GM12878 (cell line): ENCODE data around the gene RFC4. TPM values are rescaled to one million over a fixed set of nuclear protein-coding genes. Genes with fewer than 3 reads are reported as not detected.

ENCODE experiments used
- ATAC-seq: fragments of 200-7000 bp; cut with Tn5 transposase; 3 replicates; pipeline ENCODE4 v1.9.1; 2020; ENCODE audit warnings: mild to moderate bottlenecking, moderate library complexity
- BruUV-seq: library from RNA; stranded (reverse); fragments of 400-500 nt; replicated peaks from 2 replicates; lab custom pipeline; 2021; lab: Mats Ljungman, UMichigan
- CTCF ChIA-PET: fragments of 300-600 bp; sonication (Branson Sonifier 250); formaldehyde crosslinking; extraction: SDS; loops from one replicate; lab custom pipeline; 2021; ENCODE audit warnings: inconsistent platforms; lab: Yijun Ruan, JAX
- POLR2A ChIA-PET: fragments of 350-600 bp; formaldehyde crosslinking; extraction: SDS; loops from one replicate; lab custom pipeline; 2021; ENCODE audit warnings: inconsistent platforms; lab: Charles Lee
- RAD21 ChIA-PET: fragments of 300-600 bp; sonication (Branson Sonifier 250); formaldehyde crosslinking; loops from one replicate; lab custom pipeline; 2023; ENCODE audit warnings: antibody characterized with exemption; ENCODE audit not compliant: unreplicated experiment; lab: Charles Lee
- SMC1A ChIA-PET: fragments of 300-600 bp; sonication (Branson Sonifier 250); formaldehyde crosslinking; loops from one replicate; lab custom pipeline; 2023; ENCODE audit not compliant: unreplicated experiment, uncharacterized antibody; lab: Charles Lee
- DNase-seq: peaks from one replicate; pipeline ENCODE4 v3.0.0-alpha.2; 2011; ENCODE audit warnings: low read depth, low spot score
- FAIRE-seq: peaks from 3 replicates; lab custom pipeline; 2011; peaks lifted over from hg19 to GRCh38; lab: Jason Lieb, UNC
- H2AFZ ChIP-seq: 2 replicates; pipeline ENCODE4 v1.6.0; 2011; ENCODE audit warnings: low read depth, low read length, control low read depth; ENCODE audit not compliant: control insufficient read depth
- H3K27ac ChIP-seq: 2 replicates; pipeline ENCODE4 v1.5.1; 2011; ENCODE audit warnings: control low read depth; ENCODE audit not compliant: control insufficient read depth, insufficient read depth
- H3K27me3 ChIP-seq, 2 experiments: replicated peaks in 1 of 2; 2 replicates each; pipeline versions ENCODE4 v1.6.0 to v1.6.1; 2011; ENCODE audit warnings: low read length in 1 of 2; ENCODE audit not compliant: control insufficient read depth in 2 of 2, insufficient read depth in 2 of 2
- H3K36me3 ChIP-seq, 2 experiments: 2 replicates each; pipeline ENCODE4 v1.5.1; 2011; ENCODE audit warnings: low read length in 1 of 2; ENCODE audit not compliant: control insufficient read depth in 2 of 2, insufficient read depth in 2 of 2
- H3K4me1 ChIP-seq: 2 replicates; pipeline ENCODE4 v1.6.1; 2011; ENCODE audit warnings: mild to moderate bottlenecking, low read length, moderate library complexity, mixed read lengths; ENCODE audit not compliant: control insufficient read depth, insufficient read depth
- H3K4me2 ChIP-seq: 2 replicates; pipeline ENCODE4 v1.6.0; 2011; ENCODE audit warnings: control low read depth; ENCODE audit not compliant: control insufficient read depth, insufficient read depth
- H3K4me3 ChIP-seq: fragments of 200-600 bp; sonication (generic); 2 replicates; pipeline ENCODE4 v1.5.1; 2016
- H3K79me2 ChIP-seq: 2 replicates; pipeline ENCODE4 v1.6.0; 2011; ENCODE audit warnings: low read length; ENCODE audit not compliant: control insufficient read depth, insufficient read depth
- H3K9ac ChIP-seq: 2 replicates; pipeline ENCODE4 v1.8.0; 2011; ENCODE audit warnings: low read length, control low read depth, mixed read lengths; ENCODE audit not compliant: control insufficient read depth, insufficient read depth
- H3K9me3 ChIP-seq: replicated peaks from 3 replicates; pipeline ENCODE4 v1.5.1; 2011; ENCODE audit warnings: mild to moderate bottlenecking, low read length; ENCODE audit not compliant: control insufficient read depth, insufficient read depth
- H4K20me1 ChIP-seq: 2 replicates; pipeline ENCODE4 v1.6.0; 2011; ENCODE audit not compliant: control insufficient read depth, insufficient read depth
- ASH2L ChIP-seq: fragments of 300-600, 200-600 bp; sonication (generic); IDR thresholded peaks from 2 replicates; pipeline ENCODE4 v1.6.1; 2017; ENCODE audit warnings: low read depth, mild to moderate bottlenecking, borderline replicate concordance
- CREB1 ChIP-seq: IDR thresholded peaks from 2 replicates; pipeline ENCODE4 v1.6.1; 2012; ENCODE audit warnings: low read depth, mild to moderate bottlenecking, inconsistent platforms
- JUND ChIP-seq: IDR thresholded peaks from 2 replicates; pipeline ENCODE4 v1.6.1; 2012; ENCODE audit warnings: low read depth, mild to moderate bottlenecking, low read length, improper control_type of control experiment, moderate library complexity
- MEF2A ChIP-seq: IDR thresholded peaks from 2 replicates; pipeline ENCODE4 v1.6.1; 2011; ENCODE audit warnings: low read depth, mild to moderate bottlenecking, low read length, moderate library complexity; ENCODE audit not compliant: insufficient read depth
- NFYA ChIP-seq: IDR thresholded peaks from 2 replicates; pipeline ENCODE4 v1.6.1; 2011; ENCODE audit warnings: low read depth, mild to moderate bottlenecking, low read length, improper control_type of control experiment, borderline replicate concordance
- ZNF274 ChIP-seq: IDR thresholded peaks from one replicate; pipeline ENCODE4 v1.8.0; 2011; ENCODE audit not compliant: insufficient read length, insufficient read depth
- WGBS: methylation state at CpG from one replicate; pipeline ENCODE4 v1.1.6; 2016; ENCODE audit warnings: low lambda C conversion rate; ENCODE audit not compliant: insufficient replicate concordance, insufficient coverage; ENCODE audit errors: missing lambda C conversion rate; 5-methylcytosine and 5-hydroxymethylcytosine counted together
- in situ Hi-C: fragments of 300-500 bp; cut with MboI; formaldehyde crosslinking; loops from 9 replicates; pipeline ENCODE4 v1.14.3; 2018; ENCODE audit warnings: mixed read lengths
- intact Hi-C: fragments of 100-400 bp; cut with micrococcal nuclease; formaldehyde crosslinking; loops from one replicate; pipeline ENCODE4 v1.14.2; 2022; ENCODE audit not compliant: unreplicated experiment
- microRNA counts: library from miRNA; unstranded; fragments of <30 nt; microRNA quantifications from one replicate; lab custom pipeline; 2016
- microRNA-seq: library from miRNA; unstranded; fragments of <30 nt; microRNA quantifications from one replicate; pipeline ENCODE4, GENCODE V29; 2018
- polyA plus RNA-seq, 11 experiments: library from polyadenylated mRNA; depleted of rRNA in 4 of 11; unstranded in 6 of 11; stranded (reverse) in 5 of 11; fragments of >200 nt; fragmentation: Nextera tagmentation in 4 of 11; fragmentation: Illumina TruSeq in 1 of 11; extraction: Ambion mirVana in 4 of 11; extraction: Trizol in 1 of 11; gene quantifications; 1 replicate in 1 of 11; 2 replicates in 10 of 11; pipeline versions ENCODE4 v1.2.1 to v1.2.3, GENCODE V29; 2011 to 2016; ENCODE audit warnings: inconsistent platforms in 2 of 11, missing spikeins in 2 of 11, low read depth in 1 of 11
- small RNA-seq: library from RNA; depleted of rRNA; stranded (forward); fragments of <200 nt; gene quantifications from one replicate; pipeline ENCODE3, GENCODE V24; 2014
- total RNA-seq, 4 experiments: library from RNA; depleted of rRNA in 3 of 4; stranded (reverse); fragments of >200 nt in 3 of 4; fragmentation: Illumina TruSeq in 1 of 4; extraction: Trizol in 1 of 4; gene quantifications; 2 replicates each; pipeline versions ENCODE4 v1.2.1 to v1.2.3, GENCODE V29; 2013 to 2021
- TF ChIP-seq, protein P1 (sequence below): fragments of 450-650 bp; IDR thresholded peaks from 2 replicates; pipeline ENCODE4 v1.6.1; 2017; ENCODE audit warnings: borderline replicate concordance
- TF ChIP-seq, protein P2 (sequence below): fragments of 450-650 bp; IDR thresholded peaks from 2 replicates; pipeline ENCODE4 v1.6.1; 2018; ENCODE audit warnings: mild to moderate bottlenecking, low read depth, moderate library complexity; ENCODE audit not compliant: partially characterized antibody
- TF ChIP-seq, protein P3 (sequence below): IDR thresholded peaks from 2 replicates; pipeline ENCODE4 v1.6.1; 2011; ENCODE audit warnings: borderline replicate concordance, low read depth, mild to moderate bottlenecking, moderate library complexity, mixed read lengths, low read length; ENCODE audit not compliant: insufficient read depth; ENCODE audit errors: extremely low read length

RFC4 gene
- total and polyA plus RNA-seq, 10 of the 15 experiments (the other 5 are each of a cell fraction or from before 2014, with no cell fraction given): 49.1 to 144 (median 112) TPM

DNA sequence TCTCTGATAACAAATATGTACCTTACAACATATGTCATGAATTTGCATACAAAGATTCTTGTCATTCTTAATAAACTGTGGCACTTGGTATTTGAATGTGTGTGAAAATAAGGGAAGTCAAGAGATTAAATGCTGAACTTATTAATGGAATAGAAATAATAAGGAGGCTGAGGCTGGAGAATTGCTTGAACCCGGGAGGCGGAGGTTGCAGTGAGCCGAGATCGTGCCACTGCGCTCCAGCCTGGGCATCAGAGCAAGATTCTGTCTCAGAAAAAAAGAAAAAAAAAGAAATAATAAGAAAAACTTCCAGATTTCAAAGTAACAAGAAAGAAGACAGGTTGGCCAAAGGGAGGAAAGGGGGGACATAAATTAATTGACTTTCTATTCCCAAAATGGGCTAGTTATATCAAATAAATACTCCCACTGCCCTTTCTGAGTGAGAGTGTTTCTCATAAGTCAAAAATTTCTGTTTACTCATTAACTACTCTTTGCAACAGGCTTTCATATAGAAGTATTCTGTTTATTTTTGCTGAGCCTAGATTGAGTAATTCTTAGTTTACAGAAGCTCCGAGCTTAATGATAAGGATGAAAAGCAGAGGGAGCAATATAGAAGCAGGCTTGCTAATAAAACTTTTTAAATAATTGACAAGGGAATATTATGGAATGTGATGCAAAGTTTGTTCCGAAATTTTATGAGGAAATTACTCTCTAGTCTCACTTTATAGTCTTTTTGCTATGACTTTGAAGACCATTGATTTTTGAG lies 63.5 kb downstream of the RFC4 start:
- WGBS: 79% methylated on average over 7 of the region's 7 CpGs
- peaks cover 0 to 2% of the 10 kb centered on the region in 2 experiments; a peak in 2 of 4 replicates for H3K27me3 ChIP-seq
- no peak for FAIRE-seq
- TF ChIP-seq, protein P1, sequence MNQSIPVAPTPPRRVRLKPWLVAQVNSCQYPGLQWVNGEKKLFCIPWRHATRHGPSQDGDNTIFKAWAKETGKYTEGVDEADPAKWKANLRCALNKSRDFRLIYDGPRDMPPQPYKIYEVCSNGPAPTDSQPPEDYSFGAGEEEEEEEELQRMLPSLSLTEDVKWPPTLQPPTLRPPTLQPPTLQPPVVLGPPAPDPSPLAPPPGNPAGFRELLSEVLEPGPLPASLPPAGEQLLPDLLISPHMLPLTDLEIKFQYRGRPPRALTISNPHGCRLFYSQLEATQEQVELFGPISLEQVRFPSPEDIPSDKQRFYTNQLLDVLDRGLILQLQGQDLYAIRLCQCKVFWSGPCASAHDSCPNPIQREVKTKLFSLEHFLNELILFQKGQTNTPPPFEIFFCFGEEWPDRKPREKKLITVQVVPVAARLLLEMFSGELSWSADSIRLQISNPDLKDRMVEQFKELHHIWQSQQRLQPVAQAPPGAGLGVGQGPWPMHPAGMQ: no peak
- TF ChIP-seq CREB1 (no peak), ZNF274 (no peak), JUND (no peak), NFYA (no peak), MEF2A (no peak), ASH2L (no peak)
- TF ChIP-seq, protein P2, sequence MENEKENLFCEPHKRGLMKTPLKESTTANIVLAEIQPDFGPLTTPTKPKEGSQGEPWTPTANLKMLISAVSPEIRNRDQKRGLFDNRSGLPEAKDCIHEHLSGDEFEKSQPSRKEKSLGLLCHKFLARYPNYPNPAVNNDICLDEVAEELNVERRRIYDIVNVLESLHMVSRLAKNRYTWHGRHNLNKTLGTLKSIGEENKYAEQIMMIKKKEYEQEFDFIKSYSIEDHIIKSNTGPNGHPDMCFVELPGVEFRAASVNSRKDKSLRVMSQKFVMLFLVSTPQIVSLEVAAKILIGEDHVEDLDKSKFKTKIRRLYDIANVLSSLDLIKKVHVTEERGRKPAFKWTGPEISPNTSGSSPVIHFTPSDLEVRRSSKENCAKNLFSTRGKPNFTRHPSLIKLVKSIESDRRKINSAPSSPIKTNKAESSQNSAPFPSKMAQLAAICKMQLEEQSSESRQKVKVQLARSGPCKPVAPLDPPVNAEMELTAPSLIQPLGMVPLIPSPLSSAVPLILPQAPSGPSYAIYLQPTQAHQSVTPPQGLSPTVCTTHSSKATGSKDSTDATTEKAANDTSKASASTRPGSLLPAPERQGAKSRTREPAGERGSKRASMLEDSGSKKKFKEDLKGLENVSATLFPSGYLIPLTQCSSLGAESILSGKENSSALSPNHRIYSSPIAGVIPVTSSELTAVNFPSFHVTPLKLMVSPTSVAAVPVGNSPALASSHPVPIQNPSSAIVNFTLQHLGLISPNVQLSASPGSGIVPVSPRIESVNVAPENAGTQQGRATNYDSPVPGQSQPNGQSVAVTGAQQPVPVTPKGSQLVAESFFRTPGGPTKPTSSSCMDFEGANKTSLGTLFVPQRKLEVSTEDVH: no peak
- TF ChIP-seq, protein P3, sequence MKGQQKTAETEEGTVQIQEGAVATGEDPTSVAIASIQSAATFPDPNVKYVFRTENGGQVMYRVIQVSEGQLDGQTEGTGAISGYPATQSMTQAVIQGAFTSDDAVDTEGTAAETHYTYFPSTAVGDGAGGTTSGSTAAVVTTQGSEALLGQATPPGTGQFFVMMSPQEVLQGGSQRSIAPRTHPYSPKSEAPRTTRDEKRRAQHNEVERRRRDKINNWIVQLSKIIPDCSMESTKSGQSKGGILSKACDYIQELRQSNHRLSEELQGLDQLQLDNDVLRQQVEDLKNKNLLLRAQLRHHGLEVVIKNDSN: no peak
- TF ChIP-seq, all 136 proteins: peak for 0
- Histone ChIP-seq H3K9me3 (no peaks in the 10 kb centered on the region), H4K20me1 (no peaks in the 10 kb centered on the region), H3K4me3 (no peak overlapping the region), H2AFZ (no peak overlapping the region), H3K9ac (no peak overlapping the region), H3K4me1 (no peaks in the 10 kb centered on the region), H3K27ac (no peak overlapping the region), H3K4me2 (no peak overlapping the region), H3K79me2 (no peaks in the 10 kb centered on the region), H3K36me3 (no peaks in the 10 kb centered on the region)
- ChIA-PET POLR2A (no interaction called here), CTCF (no interaction called here), SMC1A (no interaction called here), RAD21 (no interaction called here)
- no peak for ATAC-seq
- in situ Hi-C loops: no loop called here
- intact Hi-C loops: no loop called here
- BruUV-seq: no TSS peak
- no peak for DNase-seq

MicroRNA genes within 50 kb of the gene (microRNA counts, 767-probe panel; counts per million panel counts)
- microRNA hsa-miR-1248 (lab: Ali Mortazavi, UCI): 977 counts per million, percentile 26 among the panel's probes with 10 or more counts

Small RNA genes lying within 50 kb of the gene (microRNA-seq; reads per million reads assigned to microRNA genes)
- 1.5 reads per million for gene MIR1248

Small RNA genes lying within 50 kb of the gene (small RNA-seq; reads per million reads assigned to genes)
- gene RF00092 (not detected), gene RNU6-1105P (not detected), gene SNORA4 (not detected), gene SNORA63 (not detected), gene SNORA81 (not detected), gene SNORD2 (not detected)

Other genes with a start within 250 kb of the RFC4 start
Only the 7 nearest of the 9 such genes appear.
- not detected in 2 replicates for gene AHSG, start 193.4 kb downstream of the RFC4 start, total RNA-seq (2014; rRNA removed)
- gene AHSG, start 193.4 kb downstream of the RFC4 start, total RNA-seq (2014; rRNA removed; fragmentation: Illumina TruSeq; extraction: Trizol): not detected in 2 replicates
- 0.90 and 1.2 TPM in 2 replicates for gene AHSG, start 193.4 kb downstream of the RFC4 start, total RNA-seq (2021)
- not detected in 2 replicates for gene AHSG, start 193.4 kb downstream of the RFC4 start, polyA plus RNA-seq (2011; rRNA removed)
- not detected in 2 replicates for gene AHSG, start 193.4 kb downstream of the RFC4 start, polyA plus RNA-seq (2014; fragmentation: Illumina TruSeq; extraction: Trizol)
- under 1 TPM in 1 of 2 experiments, not detected in 1; 0.06 TPM for gene AHSG, start 193.4 kb downstream of the RFC4 start, polyA plus RNA-seq (2014; fragmentation: Nextera tagmentation; extraction: Ambion mirVana)
- gene AHSG, start 193.4 kb downstream of the RFC4 start, polyA plus RNA-seq (2014; rRNA removed): 0.15 TPM in 1 of 2 replicates, not detected in the other
- gene AHSG, start 193.4 kb downstream of the RFC4 start, polyA plus RNA-seq (2016; fragmentation: Nextera tagmentation; extraction: Ambion mirVana): not detected
- gene FETUB, start 166.1 kb downstream of the RFC4 start, total RNA-seq (2014; rRNA removed): not detected in 2 replicates
- gene FETUB, start 166.1 kb downstream of the RFC4 start, total RNA-seq (2014; rRNA removed; fragmentation: Illumina TruSeq; extraction: Trizol): not detected in 2 replicates
- not detected in 2 replicates for gene FETUB, start 166.1 kb downstream of the RFC4 start, total RNA-seq (2021)
- gene FETUB, start 166.1 kb downstream of the RFC4 start, polyA plus RNA-seq (2011; rRNA removed): not detected in 2 replicates
- not detected in 2 replicates for gene FETUB, start 166.1 kb downstream of the RFC4 start, polyA plus RNA-seq (2014; fragmentation: Illumina TruSeq; extraction: Trizol)
- not detected for gene FETUB, start 166.1 kb downstream of the RFC4 start, polyA plus RNA-seq (2014; fragmentation: Nextera tagmentation; extraction: Ambion mirVana)
- gene FETUB, start 166.1 kb downstream of the RFC4 start, polyA plus RNA-seq (2014; rRNA removed): not detected in 2 replicates
- gene FETUB, start 166.1 kb downstream of the RFC4 start, polyA plus RNA-seq (2016; fragmentation: Nextera tagmentation; extraction: Ambion mirVana): not detected
- not detected in 2 replicates for gene HRG, start 140.5 kb downstream of the RFC4 start, total RNA-seq (2014; rRNA removed)
- not detected in 2 replicates for gene HRG, start 140.5 kb downstream of the RFC4 start, total RNA-seq (2014; rRNA removed; fragmentation: Illumina TruSeq; extraction: Trizol)
- 0.13 and 0.21 TPM in 2 replicates for gene HRG, start 140.5 kb downstream of the RFC4 start, total RNA-seq (2021)
- not detected in 2 replicates for gene HRG, start 140.5 kb downstream of the RFC4 start, polyA plus RNA-seq (2011; rRNA removed)
- not detected in 2 replicates for gene HRG, start 140.5 kb downstream of the RFC4 start, polyA plus RNA-seq (2014; fragmentation: Illumina TruSeq; extraction: Trizol)
- not detected for gene HRG, start 140.5 kb downstream of the RFC4 start, polyA plus RNA-seq (2014; fragmentation: Nextera tagmentation; extraction: Ambion mirVana)
- gene HRG, start 140.5 kb downstream of the RFC4 start, polyA plus RNA-seq (2014; rRNA removed): not detected in 2 replicates
- not detected for gene HRG, start 140.5 kb downstream of the RFC4 start, polyA plus RNA-seq (2016; fragmentation: Nextera tagmentation; extraction: Ambion mirVana)
- gene KNG1, start 89.1 kb downstream of the RFC4 start, total RNA-seq (2014; rRNA removed): not detected in 2 replicates
- gene KNG1, start 89.1 kb downstream of the RFC4 start, total RNA-seq (2014; rRNA removed; fragmentation: Illumina TruSeq; extraction: Trizol): not detected in 2 replicates
- gene KNG1, start 89.1 kb downstream of the RFC4 start, total RNA-seq (2021): 0.21 and 0.24 TPM in 2 replicates
- gene KNG1, start 89.1 kb downstream of the RFC4 start, polyA plus RNA-seq (2011; rRNA removed): not detected in 2 replicates
- not detected in 2 replicates for gene KNG1, start 89.1 kb downstream of the RFC4 start, polyA plus RNA-seq (2014; fragmentation: Illumina TruSeq; extraction: Trizol)
- gene KNG1, start 89.1 kb downstream of the RFC4 start, polyA plus RNA-seq (2014; fragmentation: Nextera tagmentation; extraction: Ambion mirVana): not detected
- not detected in 2 replicates for gene KNG1, start 89.1 kb downstream of the RFC4 start, polyA plus RNA-seq (2014; rRNA removed)
- not detected for gene KNG1, start 89.1 kb downstream of the RFC4 start, polyA plus RNA-seq (2016; fragmentation: Nextera tagmentation; extraction: Ambion mirVana)
- 254 and 334 TPM in 2 replicates for gene EIF4A2, start 22.9 kb downstream of the RFC4 start, total RNA-seq (2014; rRNA removed)
- 321 and 331 TPM in 2 replicates for gene EIF4A2, start 22.9 kb downstream of the RFC4 start, total RNA-seq (2014; rRNA removed; fragmentation: Illumina TruSeq; extraction: Trizol)
- 255 and 277 TPM in 2 replicates for gene EIF4A2, start 22.9 kb downstream of the RFC4 start, total RNA-seq (2021)
- 680 and 939 TPM in 2 replicates for gene EIF4A2, start 22.9 kb downstream of the RFC4 start, polyA plus RNA-seq (2011; rRNA removed)
- 321 and 430 TPM in 2 replicates for gene EIF4A2, start 22.9 kb downstream of the RFC4 start, polyA plus RNA-seq (2014; fragmentation: Illumina TruSeq; extraction: Trizol)
- gene EIF4A2, start 22.9 kb downstream of the RFC4 start, polyA plus RNA-seq (2014; fragmentation: Nextera tagmentation; extraction: Ambion mirVana): 100 to 1,000 TPM; 216 to 263 TPM
- gene EIF4A2, start 22.9 kb downstream of the RFC4 start, polyA plus RNA-seq (2014; rRNA removed): 305 and 359 TPM in 2 replicates
- gene EIF4A2, start 22.9 kb downstream of the RFC4 start, polyA plus RNA-seq (2016; fragmentation: Nextera tagmentation; extraction: Ambion mirVana): 100 to 1,000 TPM; 154 to 159 TPM
- gene ADIPOQ, start 36.2 kb upstream of the RFC4 start, total RNA-seq (2014; rRNA removed): not detected in 2 replicates
- not detected in 2 replicates for gene ADIPOQ, start 36.2 kb upstream of the RFC4 start, total RNA-seq (2014; rRNA removed; fragmentation: Illumina TruSeq; extraction: Trizol)
- not detected in 2 replicates for gene ADIPOQ, start 36.2 kb upstream of the RFC4 start, total RNA-seq (2021)
- gene ADIPOQ, start 36.2 kb upstream of the RFC4 start, polyA plus RNA-seq (2011; rRNA removed): not detected in 2 replicates
- not detected in 2 replicates for gene ADIPOQ, start 36.2 kb upstream of the RFC4 start, polyA plus RNA-seq (2014; fragmentation: Illumina TruSeq; extraction: Trizol)
- not detected for gene ADIPOQ, start 36.2 kb upstream of the RFC4 start, polyA plus RNA-seq (2014; fragmentation: Nextera tagmentation; extraction: Ambion mirVana)
- gene ADIPOQ, start 36.2 kb upstream of the RFC4 start, polyA plus RNA-seq (2014; rRNA removed): not detected in 2 replicates
- gene ADIPOQ, start 36.2 kb upstream of the RFC4 start, polyA plus RNA-seq (2016; fragmentation: Nextera tagmentation; extraction: Ambion mirVana): not detected
- 139 and 147 TPM in 2 replicates for gene ST6GAL1, start 124.0 kb upstream of the RFC4 start, total RNA-seq (2014; rRNA removed)
- gene ST6GAL1, start 124.0 kb upstream of the RFC4 start, total RNA-seq (2014; rRNA removed; fragmentation: Illumina TruSeq; extraction: Trizol): 158 and 169 TPM in 2 replicates
- gene ST6GAL1, start 124.0 kb upstream of the RFC4 start, total RNA-seq (2021): 207 and 220 TPM in 2 replicates
- gene ST6GAL1, start 124.0 kb upstream of the RFC4 start, polyA plus RNA-seq (2011; rRNA removed): 190 and 214 TPM in 2 replicates
- 248 and 268 TPM in 2 replicates for gene ST6GAL1, start 124.0 kb upstream of the RFC4 start, polyA plus RNA-seq (2014; fragmentation: Illumina TruSeq; extraction: Trizol)
- 10 to 100 TPM; 74.2 to 75.0 TPM for gene ST6GAL1, start 124.0 kb upstream of the RFC4 start, polyA plus RNA-seq (2014; fragmentation: Nextera tagmentation; extraction: Ambion mirVana)
- gene ST6GAL1, start 124.0 kb upstream of the RFC4 start, polyA plus RNA-seq (2014; rRNA removed): 163 and 174 TPM in 2 replicates
- 100 to 1,000 TPM; 133 to 135 TPM for gene ST6GAL1, start 124.0 kb upstream of the RFC4 start, polyA plus RNA-seq (2016; fragmentation: Nextera tagmentation; extraction: Ambion mirVana)